ENCODE results near the gene CCL5. TPM values are rescaled to one million over a fixed set of nuclear protein-coding genes. Genes with fewer than 3 reads are reported as not detected.
A peak's percentile ranks its signal among the peaks of the same experiment; 100 is the strongest.

Gene CCL5
- total and polyA plus RNA-seq, 9 donors, result 0.60 to 1.7 (median 0.77) TPM

- DNase-seq, result no peak
- Histone ChIP-seq H3K4me3 (ENCODE audit: low read length) (no peak overlapping the region), H3K9me3 (replicated peaks; ENCODE audit: control insufficient read depth, low read depth, low read length) (no peaks in the 10 kb centered on the region), H3K27me3 (ENCODE audit: control insufficient read depth, insufficient read depth, low read length) (no peaks in the 10 kb centered on the region), H3K36me3 (ENCODE audit: control insufficient read depth, insufficient read depth, low read length) (no peaks in the 10 kb centered on the region), H3K4me1 (ENCODE audit: control insufficient read depth, insufficient read depth, low read length) (peaks cover 6% of the 10 kb centered on the region), H3K27ac (ENCODE audit: low read length) (no peak overlapping the region)
- WGBS (ENCODE audit: insufficient coverage), result no CpG with 5 or more reads among the region's 2 CpGs
Observed at GRCh38 chr17:35889241-35889640, 9.1 kb upstream of the CCL5 start.

GRCh38 chr17:35878361-35878760 is 1.8 kb downstream of the CCL5 start:
- H3K27me3 ChIP-seq (ENCODE audit: control insufficient read depth, insufficient read depth, low read length), result no peaks in the 10 kb centered on the region
- no peaks in the 10 kb centered on the region for H3K36me3 ChIP-seq (ENCODE audit: control insufficient read depth, insufficient read depth, low read length)
- WGBS (ENCODE audit: insufficient coverage), result 62% methylated on average over 3 of the region's 4 CpGs
- no peak overlapping the region for H3K27ac ChIP-seq (ENCODE audit: low read length)
- no peak for DNase-seq
- no peaks in the 10 kb centered on the region for H3K9me3 ChIP-seq (replicated peaks; ENCODE audit: control insufficient read depth, low read depth, low read length)
- H3K4me1 ChIP-seq (ENCODE audit: control insufficient read depth, insufficient read depth, low read length), result peaks cover 2% of the 10 kb centered on the region
- H3K4me3 ChIP-seq (ENCODE audit: low read length), result no peak overlapping the region

GRCh38 chr17:35877345-35878029 is 2.7 kb downstream of the CCL5 start:
- peaks cover 2% of the 10 kb centered on the region for H3K4me1 ChIP-seq (ENCODE audit: control insufficient read depth, insufficient read depth, low read length)
- no peaks in the 10 kb centered on the region for H3K36me3 ChIP-seq (ENCODE audit: control insufficient read depth, insufficient read depth, low read length)
- no peak overlapping the region for H3K4me3 ChIP-seq (ENCODE audit: low read length)
- H3K27ac ChIP-seq (ENCODE audit: low read length), result no peak overlapping the region
- no peaks in the 10 kb centered on the region for H3K27me3 ChIP-seq (ENCODE audit: control insufficient read depth, insufficient read depth, low read length)
- H3K9me3 ChIP-seq (replicated peaks; ENCODE audit: control insufficient read depth, low read depth, low read length), result no peaks in the 10 kb centered on the region
- DNase-seq, result no peak

GRCh38 chr17:35876534-35876933 is 3.6 kb downstream of the CCL5 start:
- Histone ChIP-seq H3K4me1 (ENCODE audit: control insufficient read depth, insufficient read depth, low read length) (peaks cover 2% of the 10 kb centered on the region), H3K27ac (ENCODE audit: low read length) (no peak overlapping the region), H3K36me3 (ENCODE audit: control insufficient read depth, insufficient read depth, low read length) (no peaks in the 10 kb centered on the region), H3K27me3 (ENCODE audit: control insufficient read depth, insufficient read depth, low read length) (no peaks in the 10 kb centered on the region), H3K9me3 (replicated peaks; ENCODE audit: control insufficient read depth, low read depth, low read length) (no peaks in the 10 kb centered on the region), H3K4me3 (ENCODE audit: low read length) (no peak overlapping the region)
- WGBS (ENCODE audit: insufficient coverage), result 36% methylated on average over 3 of the region's 3 CpGs
- DNase-seq, result no peak

- WGBS (ENCODE audit: insufficient coverage), result no CpG with 5 or more reads among the region's 3 CpGs
- Histone ChIP-seq H3K27ac (ENCODE audit: low read length) (no peak overlapping the region), H3K27me3 (ENCODE audit: control insufficient read depth, insufficient read depth, low read length) (no peaks in the 10 kb centered on the region), H3K4me1 (ENCODE audit: control insufficient read depth, insufficient read depth, low read length) (peaks cover 2% of the 10 kb centered on the region), H3K9me3 (replicated peaks; ENCODE audit: control insufficient read depth, low read depth, low read length) (no peaks in the 10 kb centered on the region), H3K4me3 (ENCODE audit: low read length) (no peak overlapping the region), H3K36me3 (ENCODE audit: control insufficient read depth, insufficient read depth, low read length) (no peaks in the 10 kb centered on the region)
- DNase-seq, result no peak
Observed at GRCh38 chr17:35875800-35876139, 4.4 kb downstream of the CCL5 start.

- WGBS (ENCODE audit: insufficient coverage), result 22% methylated on average over 1 of the region's 5 CpGs
- Histone ChIP-seq H3K27me3 (ENCODE audit: control insufficient read depth, insufficient read depth, low read length) (no peaks in the 10 kb centered on the region), H3K27ac (ENCODE audit: low read length) (no peak overlapping the region), H3K4me3 (ENCODE audit: low read length) (no peak overlapping the region), H3K4me1 (ENCODE audit: control insufficient read depth, insufficient read depth, low read length) (peaks cover 2% of the 10 kb centered on the region), H3K36me3 (ENCODE audit: control insufficient read depth, insufficient read depth, low read length) (no peaks in the 10 kb centered on the region), H3K9me3 (replicated peaks; ENCODE audit: control insufficient read depth, low read depth, low read length) (no peaks in the 10 kb centered on the region)
- DNase-seq, result no peak
Observed at GRCh38 chr17:35875072-35875799, 4.9 kb downstream of the CCL5 start.

- Histone ChIP-seq H3K9me3 (replicated peaks; ENCODE audit: control insufficient read depth, low read depth, low read length) (no peaks in the 10 kb centered on the region), H3K36me3 (ENCODE audit: control insufficient read depth, insufficient read depth, low read length) (no peaks in the 10 kb centered on the region), H3K4me1 (ENCODE audit: control insufficient read depth, insufficient read depth, low read length) (peaks cover 2% of the 10 kb centered on the region), H3K27ac (ENCODE audit: low read length) (no peak overlapping the region), H3K27me3 (ENCODE audit: control insufficient read depth, insufficient read depth, low read length) (no peaks in the 10 kb centered on the region), H3K4me3 (ENCODE audit: low read length) (no peak overlapping the region)
- 94% methylated on average over 9 of the region's 12 CpGs for WGBS (ENCODE audit: insufficient coverage)
- DNase-seq, result no peak
Observed at GRCh38 chr17:35872196-35872980, 7.8 kb downstream of the CCL5 start.

- H3K27ac ChIP-seq (ENCODE audit: low read length), result no peak overlapping the region
- H3K4me1 ChIP-seq (ENCODE audit: control insufficient read depth, insufficient read depth, low read length), result peaks cover under 1% of the 10 kb centered on the region
- no peak overlapping the region for H3K4me3 ChIP-seq (ENCODE audit: low read length)
- no peaks in the 10 kb centered on the region for H3K36me3 ChIP-seq (ENCODE audit: control insufficient read depth, insufficient read depth, low read length)
- no peaks in the 10 kb centered on the region for H3K9me3 ChIP-seq (replicated peaks; ENCODE audit: control insufficient read depth, low read depth, low read length)
- peak; percentile 17 for DNase-seq
- no peaks in the 10 kb centered on the region for H3K27me3 ChIP-seq (ENCODE audit: control insufficient read depth, insufficient read depth, low read length)
- WGBS (ENCODE audit: insufficient coverage), result 39% methylated on average over 4 of the region's 8 CpGs
Observed at GRCh38 chr17:35870906-35871819, 9.0 kb downstream of the CCL5 start.

- H3K27ac ChIP-seq (ENCODE audit: low read length), result no peak within 1 kb of the TSS
- no peaks in the 10 kb centered on the region for H3K4me1 ChIP-seq (ENCODE audit: control insufficient read depth, insufficient read depth, low read length)
- DNase-seq, result no peak
- H3K9me3 ChIP-seq (replicated peaks; ENCODE audit: control insufficient read depth, low read depth, low read length), result no peaks in the 10 kb centered on the region
- no peaks in the 10 kb centered on the region for H3K27me3 ChIP-seq (ENCODE audit: control insufficient read depth, insufficient read depth, low read length)
- H3K36me3 ChIP-seq (ENCODE audit: control insufficient read depth, insufficient read depth, low read length), result peaks cover 5% of the 10 kb centered on the region
- 67% methylated on average over 3 of the region's 3 CpGs for WGBS (ENCODE audit: insufficient coverage)
- no peak within 1 kb of the TSS for H3K4me3 ChIP-seq (ENCODE audit: low read length)
Observed at GRCh38 chr17:35868737-35869136, 11.4 kb downstream of the CCL5 start, which contains the start of gene HEATR9. HEATR9 (minus strand) TSS chr17:35868891; CDS start chr17:35868742, 149 bp downstream.
